Dedifferentiated amniotic fluid mesenchymal stem cell (primary cell): Measurements from ENCODE around the gene ZNRF1.
"Not testable (repeated sequence)": the region's sequence is repeated elsewhere in the genome, so short reads cannot be mapped to it uniquely, and the experiment has no call there.

ENCODE experiments used
- DNase-seq: peaks from one replicate; pipeline ENCODE4 v3.0.0-alpha.2; 2016; ENCODE audit errors: extremely low spot score

ZNRF1 gene

GRCh38 chr16:74998481-74999218, at the start of gene ZNRF1:
Gene ZNRF1 (plus strand): TSS chr16:74999024. CDS start chr16:74999672, 648 bp downstream.
- DNase-seq, result peak; percentile 54

- no peak for DNase-seq
Observed at GRCh38 chr16:74949309-74949708, 49.5 kb upstream of the ZNRF1 start.

- DNase-seq, result no peak
Observed at GRCh38 chr16:74950511-74950910, 48.3 kb upstream of the ZNRF1 start.

DNA sequence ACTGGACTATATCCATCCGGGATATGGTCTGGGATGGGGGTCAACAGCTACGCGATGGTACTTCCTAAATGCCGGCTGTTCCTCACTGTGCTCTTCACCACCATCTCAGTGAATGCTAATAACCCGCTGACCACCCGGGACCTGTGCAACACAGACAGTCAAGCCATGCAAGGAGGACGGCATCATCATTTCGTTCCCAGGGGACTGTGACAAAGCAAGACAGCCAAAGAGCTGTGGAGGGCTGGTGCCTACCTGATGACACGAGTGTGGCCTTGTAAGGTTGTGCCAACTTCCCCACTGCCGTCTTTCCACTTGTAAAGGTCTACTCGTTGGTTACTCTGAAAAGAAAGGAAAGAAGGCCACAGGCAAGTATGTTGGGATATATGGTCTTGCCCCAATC, 47.6 kb upstream of the ZNRF1 start:
- no peak for DNase-seq

DNA sequence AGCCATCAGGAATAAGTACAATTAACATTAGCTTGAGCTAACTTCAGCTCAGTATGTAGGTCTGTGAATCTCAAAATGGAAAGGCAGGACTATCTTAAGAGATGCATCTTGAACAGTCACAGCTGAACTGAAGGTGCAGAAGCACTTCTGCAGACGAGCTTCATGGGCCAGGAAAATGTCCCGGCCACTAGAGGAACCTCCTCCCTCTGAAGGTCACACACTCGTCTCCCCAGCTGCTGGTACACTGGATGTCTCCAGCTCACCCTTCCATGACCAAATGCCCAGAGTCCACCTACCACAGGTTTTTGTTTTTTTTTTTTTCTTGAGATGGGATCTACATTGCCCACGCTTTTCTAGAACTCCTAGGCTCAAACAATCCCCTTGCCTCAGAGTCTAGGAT, 47.1 kb upstream of the ZNRF1 start:
- no peak for DNase-seq

GRCh38 chr16:74954763-74955162, 44.1 kb upstream of the ZNRF1 start:
- no peak for DNase-seq

DNA sequence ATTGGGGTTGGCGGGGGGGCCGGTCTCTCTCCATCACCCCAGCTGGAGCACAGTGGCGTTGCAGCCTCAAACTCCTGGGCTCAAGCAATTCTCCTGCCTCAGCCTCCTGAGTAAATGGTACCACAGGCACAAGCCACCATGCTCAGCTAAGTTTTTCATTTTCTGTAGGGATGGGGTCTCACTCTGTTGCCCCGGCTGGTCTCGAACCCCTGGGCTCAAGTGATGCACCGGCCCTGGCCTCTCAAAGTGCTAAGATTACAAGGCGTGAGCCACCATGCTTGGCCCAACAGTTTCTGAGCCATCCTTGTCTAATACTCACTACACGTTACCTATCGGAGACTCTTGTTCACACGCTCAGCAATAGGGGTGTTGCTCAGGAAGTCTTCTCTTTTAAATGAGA, 25.5 kb upstream of the ZNRF1 start:
- DNase-seq, result no peak

- DNase-seq, result no peak
Observed at GRCh38 chr16:74975591-74975990, 23.2 kb upstream of the ZNRF1 start.

DNA sequence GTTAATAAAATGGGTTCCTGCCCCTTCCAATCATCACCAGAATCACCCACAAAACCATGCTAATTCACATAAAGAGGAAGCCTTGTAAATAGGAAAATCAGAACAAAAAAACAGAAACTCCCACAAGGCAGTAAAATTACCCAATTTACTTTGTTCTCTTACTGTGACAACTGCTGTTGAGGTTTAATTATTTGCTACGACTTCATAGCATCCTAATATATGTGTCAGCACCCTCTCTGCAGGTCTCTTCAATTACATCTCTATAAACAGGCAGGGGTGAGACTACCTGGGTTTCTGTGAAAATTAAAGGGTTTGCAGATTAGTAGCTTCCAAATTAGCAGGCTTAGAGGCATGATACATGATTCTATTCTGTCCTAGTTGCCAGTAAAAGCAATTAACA, 16.6 kb upstream of the ZNRF1 start:
- no peak for DNase-seq

DNA sequence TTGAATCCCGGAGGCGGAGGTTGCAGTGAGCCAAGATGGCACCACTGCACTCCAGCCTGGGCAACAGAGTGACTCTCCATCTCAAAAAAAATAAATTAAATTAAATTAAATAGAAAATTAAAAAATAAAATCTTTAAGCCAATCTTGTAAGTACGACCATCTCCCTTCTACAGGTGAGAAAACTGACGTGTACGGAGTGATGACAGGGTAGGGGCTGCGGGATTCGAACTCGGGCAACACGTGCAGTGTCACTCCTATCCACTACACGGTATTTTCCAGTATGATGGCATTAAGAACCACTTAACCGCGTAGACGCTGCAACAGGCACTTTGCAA, 14.7 kb upstream of the ZNRF1 start:
- DNase-seq, result no peak

- DNase-seq, result peak; percentile 100
Observed at GRCh38 chr16:74984529-74985296, 14.1 kb upstream of the ZNRF1 start, which contains the start of gene WDR59. Gene WDR59 (minus strand): TSS chr16:74985123. CDS start chr16:74985017, 106 bp downstream.

GRCh38 chr16:74987027-74987681, 11.7 kb upstream of the ZNRF1 start:
- no peak for DNase-seq

DNA sequence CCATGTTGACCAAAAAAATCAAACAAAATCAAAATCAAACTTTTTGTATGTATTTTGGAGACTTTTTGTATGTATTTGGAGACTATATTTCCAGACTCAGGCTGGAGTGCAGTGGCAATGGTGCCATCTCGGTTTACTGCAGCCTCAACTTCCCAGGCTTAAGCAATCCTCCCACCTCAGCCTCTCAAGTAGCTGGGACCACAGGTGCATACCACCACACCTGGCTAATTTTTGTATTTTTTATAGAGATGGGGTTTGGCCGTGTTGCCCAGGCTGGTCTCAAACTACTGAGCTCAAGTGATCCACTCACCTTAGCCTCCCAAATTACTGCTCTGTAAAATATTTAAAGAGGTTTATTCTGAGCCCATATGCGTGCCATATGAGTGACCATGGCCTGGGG, 9.0 kb upstream of the ZNRF1 start:
- not testable (repeated sequence) for DNase-seq

- DNase-seq, result no peak
Observed at GRCh38 chr16:74990832-74991231, 8.0 kb upstream of the ZNRF1 start.

DNA sequence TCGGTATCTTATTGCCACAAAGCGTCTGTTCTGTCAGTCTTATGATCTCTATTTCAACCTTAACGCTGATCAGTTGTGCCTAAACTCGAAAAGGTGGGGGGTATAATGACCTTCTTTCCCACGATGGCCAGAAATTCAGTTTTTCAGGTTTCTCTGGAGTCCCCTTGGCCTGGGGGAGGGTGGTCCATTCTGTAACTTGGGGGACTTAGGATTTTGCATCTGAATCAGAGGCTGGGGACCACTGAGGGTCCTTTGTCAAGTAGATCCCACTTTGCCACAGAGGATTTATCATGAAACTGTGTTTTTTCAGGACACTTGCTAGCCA, 7.6 kb upstream of the ZNRF1 start:
- no peak for DNase-seq

- DNase-seq, result no peak
Observed at GRCh38 chr16:74991593-74992403, 7.0 kb upstream of the ZNRF1 start.

GRCh38 chr16:74995986-74996385, 2.8 kb upstream of the ZNRF1 start:
- no peak for DNase-seq

DNA sequence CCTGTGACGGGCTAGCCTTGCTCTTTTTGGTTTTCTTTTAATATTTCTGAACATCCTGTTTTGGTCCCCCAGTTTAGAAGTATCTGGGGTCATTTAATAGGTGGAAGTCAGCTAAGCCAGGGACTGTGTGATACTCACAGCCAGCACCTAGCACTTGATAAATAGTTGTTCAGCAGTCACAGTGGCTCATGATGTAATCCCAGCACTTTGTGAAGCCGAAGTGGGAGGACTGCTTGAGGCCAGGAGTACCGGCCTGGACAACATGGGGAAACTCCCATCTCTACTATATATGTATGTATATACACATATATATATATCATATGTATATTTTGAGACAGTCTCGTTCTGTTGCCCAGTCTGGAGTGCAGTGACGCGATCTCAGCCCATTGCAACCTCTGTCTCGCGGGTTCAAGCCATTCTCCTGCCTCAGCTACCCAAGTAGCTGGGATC, 1.8 kb upstream of the ZNRF1 start:
- DNase-seq, result no peak

- DNase-seq, result no peak
Observed at GRCh38 chr16:74999219-74999608, 390 bp downstream of the ZNRF1 start.

DNA sequence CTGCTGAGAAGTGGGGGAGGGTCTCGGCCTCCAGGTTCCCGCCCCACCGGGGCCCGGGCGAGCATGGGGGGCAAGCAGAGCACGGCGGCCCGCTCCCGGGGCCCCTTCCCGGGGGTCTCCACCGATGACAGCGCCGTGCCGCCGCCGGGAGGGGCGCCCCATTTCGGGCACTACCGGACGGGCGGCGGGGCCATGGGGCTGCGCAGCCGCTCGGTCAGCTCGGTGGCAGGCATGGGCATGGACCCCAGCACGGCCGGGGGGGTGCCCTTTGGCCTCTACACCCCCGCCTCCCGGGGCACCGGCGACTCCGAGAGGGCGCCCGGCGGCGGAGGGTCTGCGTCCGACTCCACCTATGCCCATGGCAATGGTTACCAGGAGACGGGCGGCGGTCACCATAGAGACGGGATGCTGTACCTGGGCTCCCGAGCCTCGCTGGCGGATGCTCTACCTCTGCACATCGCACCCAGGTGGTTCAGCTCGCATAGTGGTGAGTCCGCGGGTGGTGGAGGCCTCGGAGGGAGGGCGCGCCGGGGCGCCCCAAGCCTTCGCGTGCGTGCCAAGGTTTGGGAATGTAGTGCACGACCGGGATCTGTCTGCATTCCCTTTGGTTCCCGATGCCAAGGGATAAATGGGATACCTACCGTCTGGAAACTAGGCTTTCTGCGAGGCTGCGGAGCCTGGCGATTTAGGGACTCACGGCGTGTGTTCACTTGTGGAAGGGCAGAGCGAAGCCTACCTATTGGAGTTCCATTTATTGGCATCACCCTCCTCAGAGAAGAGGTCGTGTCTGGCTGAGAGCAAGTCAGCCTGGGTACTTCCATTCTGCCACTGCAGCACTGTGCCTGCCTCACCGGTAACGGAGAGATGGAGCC, 1.0 kb downstream of the ZNRF1 start:
- DNase-seq, result no peak

DNA sequence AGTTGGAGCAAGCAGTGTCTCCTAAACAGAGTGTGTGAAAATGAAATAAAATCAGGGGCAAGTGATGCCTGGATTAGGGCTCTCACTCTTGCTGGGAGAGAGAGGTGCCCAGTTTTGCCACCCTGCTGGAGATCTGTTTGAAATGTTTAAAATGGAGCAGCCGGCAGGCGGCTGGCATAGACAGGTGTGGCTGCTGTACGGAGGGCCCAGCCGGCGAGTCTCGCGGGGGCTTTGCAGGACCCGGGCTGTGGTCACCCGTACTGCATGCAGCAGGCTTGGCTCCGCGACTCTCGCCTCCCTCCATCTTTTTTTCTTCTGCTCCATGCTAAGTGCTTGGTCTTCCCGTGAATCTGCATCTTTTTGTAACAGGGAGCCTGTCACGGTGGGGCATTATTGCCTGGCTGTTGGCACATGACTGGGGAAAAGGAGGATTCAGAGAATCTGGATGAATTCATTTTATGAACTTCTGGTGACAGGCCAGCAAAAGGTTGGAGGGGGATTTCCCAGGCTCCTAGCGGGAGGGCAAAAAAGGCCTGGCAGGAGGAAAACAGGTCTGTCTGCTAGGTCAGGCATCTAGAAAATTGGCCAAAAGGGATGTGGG, 1.8 kb downstream of the ZNRF1 start:
- DNase-seq, result no peak
